Suprapubic skin (tissue), 4 donors: Measurements from ENCODE around the gene TRAK1.

Experiments
- CTCF ChIP-seq, 2 donors: fragments of 200-600 bp in 1 of 2; fragments of 450-650 bp in 1 of 2; sonication (generic) in 1 of 2; IDR thresholded peaks; one replicate each; pipeline ENCODE4 v1.5.1; 2016 to 2019; ENCODE audit warnings: antibody characterized with exemption in 2 of 2, mild to moderate bottlenecking in 1 of 2, moderate library complexity in 1 of 2
- EP300 ChIP-seq: sonication (generic); formaldehyde crosslinking; IDR thresholded peaks from one replicate; pipeline ENCODE4 v1.6.1; 2017; ENCODE audit warnings: antibody characterized with exemption
- POLR2A ChIP-seq, 2 donors: fragments of 450-650 bp; IDR thresholded peaks; one replicate each; pipeline ENCODE4 v1.6.1; 2017; ENCODE audit warnings: antibody characterized with exemption in 2 of 2, mild to moderate bottlenecking in 2 of 2, moderate library complexity in 2 of 2
- POLR2AphosphoS5 ChIP-seq, 3 donors: sonication (generic); formaldehyde crosslinking; IDR thresholded peaks; one replicate each; pipeline ENCODE4 v1.6.1; 2017; ENCODE audit warnings: antibody characterized with exemption in 3 of 3

GRCh38 chr3:42092006-42092405, 849 bp downstream of the TRAK1 start:
- no peak for TF ChIP-seq POLR2AphosphoS5 (IDR thresholded peaks at IDR 0.05)
- no peak for TF ChIP-seq POLR2A (IDR thresholded peaks at IDR 0.05)
- no peak for TF ChIP-seq CTCF (IDR thresholded peaks at IDR 0.05)
- no peak for TF ChIP-seq EP300
